ENCODE results near the gene TRIM71.
"Not testable (repeated sequence)": the region's sequence is repeated elsewhere in the genome, so short reads cannot be mapped to it uniquely, and the experiment has no call there.

Gene TRIM71

GRCh38 chr3:32815841-32816438 is 1.9 kb upstream of the TRIM71 start:
- ATAC-seq: no peak
- H3K9me3 Mint-ChIP-seq: no peaks in the 10 kb centered on the region
- H3K4me3 Mint-ChIP-seq: peak overlapping the region; percentile 67
- no peak overlapping the region for H3K27ac Mint-ChIP-seq
- no peaks in the 10 kb centered on the region for H3K36me3 Mint-ChIP-seq (ENCODE audit: low read depth)
- peak; percentile 3 for DNase-seq
- H3K27me3 Mint-ChIP-seq: peaks cover 59% of the 10 kb centered on the region
- H3K4me1 Mint-ChIP-seq: peaks cover 18% of the 10 kb centered on the region

GRCh38 chr3:32816439-32817256 is 1.1 kb upstream of the TRIM71 start:
- Mint-ChIP-seq H3K4me3 (peak overlapping the region; percentile 67), H3K36me3 (ENCODE audit: low read depth) (no peaks in the 10 kb centered on the region), H3K27ac (no peak overlapping the region), H3K9me3 (no peaks in the 10 kb centered on the region), H3K27me3 (peaks cover 64% of the 10 kb centered on the region), H3K4me1 (peaks cover 18% of the 10 kb centered on the region)
- DNase-seq (peak; percentile 24), ATAC-seq (no peak)

GRCh38 chr3:32817257-32817557 is 590 bp upstream of the TRIM71 start:
- no peaks in the 10 kb centered on the region for H3K36me3 Mint-ChIP-seq (ENCODE audit: low read depth)
- no peaks in the 10 kb centered on the region for H3K9me3 Mint-ChIP-seq
- H3K4me3 Mint-ChIP-seq: peak overlapping the region; percentile 67
- no peak overlapping the region for H3K27ac Mint-ChIP-seq
- peaks cover 67% of the 10 kb centered on the region for H3K27me3 Mint-ChIP-seq
- H3K4me1 Mint-ChIP-seq: peaks cover 18% of the 10 kb centered on the region
- DNase-seq (no peak), ATAC-seq (no peak)

- Mint-ChIP-seq H3K9me3 (no peaks in the 10 kb centered on the region), H3K4me1 (peaks cover 18% of the 10 kb centered on the region), H3K27me3 (peaks cover 66% of the 10 kb centered on the region), H3K4me3 (peak overlapping the region; percentile 67), H3K27ac (no peak overlapping the region), H3K36me3 (ENCODE audit: low read depth) (no peaks in the 10 kb centered on the region)
- DNase-seq (peak; percentile 6), ATAC-seq (peak; percentile 22)
Measured at GRCh38 chr3:32818229-32818969, 602 bp downstream of the TRIM71 start.

GRCh38 chr3:32818970-32819511 is 1.2 kb downstream of the TRIM71 start:
- peaks cover 18% of the 10 kb centered on the region for H3K4me1 Mint-ChIP-seq
- H3K36me3 Mint-ChIP-seq (ENCODE audit: low read depth): no peaks in the 10 kb centered on the region
- H3K27me3 Mint-ChIP-seq: peaks cover 68% of the 10 kb centered on the region
- no peak for DNase-seq
- no peak for ATAC-seq
- peak overlapping the region; percentile 48 for H3K4me3 Mint-ChIP-seq
- H3K9me3 Mint-ChIP-seq: no peaks in the 10 kb centered on the region
- no peak overlapping the region for H3K27ac Mint-ChIP-seq

- no peak overlapping the region for H3K27ac Mint-ChIP-seq
- no peak for DNase-seq
- ATAC-seq: no peak
- H3K4me1 Mint-ChIP-seq: peaks cover 16% of the 10 kb centered on the region
- no peak overlapping the region for H3K4me3 Mint-ChIP-seq
- H3K9me3 Mint-ChIP-seq: no peaks in the 10 kb centered on the region
- H3K36me3 Mint-ChIP-seq (ENCODE audit: low read depth): no peaks in the 10 kb centered on the region
- H3K27me3 Mint-ChIP-seq: peaks cover 62% of the 10 kb centered on the region
Measured at GRCh38 chr3:32819551-32820348, 2.0 kb downstream of the TRIM71 start.

GRCh38 chr3:32820430-32820829 is 2.6 kb downstream of the TRIM71 start:
- no peaks in the 10 kb centered on the region for H3K9me3 Mint-ChIP-seq
- DNase-seq (no peak), ATAC-seq (no peak)
- H3K4me3 Mint-ChIP-seq: no peak overlapping the region
- no peak overlapping the region for H3K27ac Mint-ChIP-seq
- peaks cover 55% of the 10 kb centered on the region for H3K27me3 Mint-ChIP-seq
- peaks cover 15% of the 10 kb centered on the region for H3K4me1 Mint-ChIP-seq
- no peaks in the 10 kb centered on the region for H3K36me3 Mint-ChIP-seq (ENCODE audit: low read depth)

- Mint-ChIP-seq H3K36me3 (ENCODE audit: low read depth) (no peaks in the 10 kb centered on the region), H3K9me3 (no peaks in the 10 kb centered on the region), H3K27me3 (peaks cover 48% of the 10 kb centered on the region), H3K4me1 (peaks cover 15% of the 10 kb centered on the region), H3K27ac (no peak overlapping the region), H3K4me3 (no peak overlapping the region)
- no peak for DNase-seq
- no peak for ATAC-seq
Measured at GRCh38 chr3:32820971-32821685, 3.3 kb downstream of the TRIM71 start.

- DNase-seq (no peak), ATAC-seq (no peak)
- Mint-ChIP-seq H3K27me3 (peaks cover 42% of the 10 kb centered on the region), H3K9me3 (no peaks in the 10 kb centered on the region), H3K27ac (no peak overlapping the region), H3K4me1 (peaks cover 11% of the 10 kb centered on the region), H3K4me3 (no peak overlapping the region), H3K36me3 (ENCODE audit: low read depth) (no peaks in the 10 kb centered on the region)
Measured at GRCh38 chr3:32821686-32822296, 4.0 kb downstream of the TRIM71 start.

GRCh38 chr3:32822609-32823498 is 5.1 kb downstream of the TRIM71 start:
- Mint-ChIP-seq H3K27me3 (peaks cover 35% of the 10 kb centered on the region), H3K4me1 (peaks cover 5% of the 10 kb centered on the region), H3K4me3 (no peak overlapping the region), H3K36me3 (ENCODE audit: low read depth) (no peaks in the 10 kb centered on the region), H3K9me3 (no peaks in the 10 kb centered on the region), H3K27ac (no peak overlapping the region)
- no peak for ATAC-seq
- no peak for DNase-seq

GRCh38 chr3:32823641-32824184 is 5.9 kb downstream of the TRIM71 start:
- peaks cover 30% of the 10 kb centered on the region for H3K27me3 Mint-ChIP-seq
- not testable (repeated sequence) for H3K4me3 Mint-ChIP-seq; H3K9me3 Mint-ChIP-seq; H3K4me1 Mint-ChIP-seq; ATAC-seq; DNase-seq; H3K36me3 Mint-ChIP-seq (ENCODE audit: low read depth); H3K27ac Mint-ChIP-seq

- peaks cover 17% of the 10 kb centered on the region for H3K27me3 Mint-ChIP-seq
- no peak for DNase-seq
- H3K36me3 Mint-ChIP-seq (ENCODE audit: low read depth): no peaks in the 10 kb centered on the region
Measured at GRCh38 chr3:32825601-32826375, 8.0 kb downstream of the TRIM71 start.

More at GRCh38 chr3:32825601-32826375, 8.0 kb downstream of the TRIM71 start:
- H3K4me3 Mint-ChIP-seq: no peak overlapping the region
- H3K4me1 Mint-ChIP-seq: no peaks in the 10 kb centered on the region
- ATAC-seq: no peak
- no peak overlapping the region for H3K27ac Mint-ChIP-seq
- H3K9me3 Mint-ChIP-seq: no peaks in the 10 kb centered on the region

All from activated naive CD8-positive, alpha-beta T cell treated with anti-CD3 and anti-CD28 coated beads, Interleukin-2, amount 50 U/mL, for 24 hours (primary cell).